NCI-H2196 treated with DMSO at 0.1 percent for 48 hours (cell line): ENCODE data around the gene VPS4B.
"Not testable (repeated sequence)": the region's sequence is repeated elsewhere in the genome, so short reads cannot be mapped to it uniquely, and the experiment has no call there.

Experiments
- DNase-seq: peaks from one replicate; lab custom pipeline; 2025; ENCODE audit not compliant: unreplicated experiment; lab: John Stamatoyannopoulos, UW

Gene VPS4B

GRCh38 chr18:63422087-63422863, at the start of gene VPS4B:
Gene VPS4B, minus strand, starts transcription at chr18:63422476. Its CDS starts 217 bp downstream, at chr18:63422259.
- peak; percentile 97 for DNase-seq

GRCh38 chr18:63470751-63471150, 48.5 kb upstream of the VPS4B start:
- no peak for DNase-seq

- DNase-seq: no peak
Measured at GRCh38 chr18:63468575-63468974, 46.3 kb upstream of the VPS4B start.

- DNase-seq: no peak
Measured at GRCh38 chr18:63467699-63468098, 45.4 kb upstream of the VPS4B start.

GRCh38 chr18:63465059-63465458, 42.8 kb upstream of the VPS4B start:
- DNase-seq: no peak

- DNase-seq: no peak
Measured at GRCh38 chr18:63464434-63464833, 42.2 kb upstream of the VPS4B start.

GRCh38 chr18:63460414-63460813, 38.1 kb upstream of the VPS4B start:
- DNase-seq: no peak

- no peak for DNase-seq
Measured at GRCh38 chr18:63457977-63458376, 35.7 kb upstream of the VPS4B start.

GRCh38 chr18:63454497-63454896, 32.2 kb upstream of the VPS4B start:
- DNase-seq: no peak

- DNase-seq: not testable (repeated sequence)
Measured at GRCh38 chr18:63452751-63453150, 30.5 kb upstream of the VPS4B start.

GRCh38 chr18:63451799-63452660, 29.8 kb upstream of the VPS4B start:
- DNase-seq: no peak

- DNase-seq: no peak
Measured at GRCh38 chr18:63449426-63449825, 27.1 kb upstream of the VPS4B start.

GRCh38 chr18:63447066-63447465, 24.8 kb upstream of the VPS4B start:
- no peak for DNase-seq

GRCh38 chr18:63446266-63446665, 24.0 kb upstream of the VPS4B start:
- DNase-seq: no peak

- no peak for DNase-seq
Measured at GRCh38 chr18:63445037-63445436, 22.8 kb upstream of the VPS4B start.

GRCh38 chr18:63444580-63444979, 22.3 kb upstream of the VPS4B start:
- DNase-seq: no peak

GRCh38 chr18:63443829-63444228, 21.6 kb upstream of the VPS4B start:
- DNase-seq: no peak

GRCh38 chr18:63440881-63441280, 18.6 kb upstream of the VPS4B start:
- no peak for DNase-seq

GRCh38 chr18:63440219-63440618, 17.9 kb upstream of the VPS4B start:
- DNase-seq: no peak

- peak; percentile 6 for DNase-seq
Measured at GRCh38 chr18:63439334-63439733, 17.1 kb upstream of the VPS4B start.

- DNase-seq: no peak
Measured at GRCh38 chr18:63438181-63438580, 15.9 kb upstream of the VPS4B start.

- DNase-seq: no peak
Measured at GRCh38 chr18:63433334-63433866, 11.1 kb upstream of the VPS4B start.
